Mesendoderm (in vitro differentiated cells): ENCODE measurements around the gene ANKS1B.

ENCODE experiments used
- DNase-seq: peaks from one replicate; pipeline ENCODE4 v3.0.0; 2013
- H2AK5ac ChIP-seq: 2 replicates; pipeline ENCODE4 v1.6.1; 2013; ENCODE audit warnings: low read length, inconsistent platforms
- H2BK120ac ChIP-seq: 2 replicates; pipeline ENCODE4 v1.6.1; 2013; ENCODE audit warnings: low read depth, mild to moderate bottlenecking, low read length, moderate library complexity, mixed read lengths
- H2BK15ac ChIP-seq: replicated peaks from 2 replicates; pipeline ENCODE4 v1.6.1; 2013; ENCODE audit warnings: low read depth, mild to moderate bottlenecking, moderate library complexity
- H2BK5ac ChIP-seq: 2 replicates; pipeline ENCODE4 v1.6.1; 2013; ENCODE audit warnings: low read length, inconsistent platforms
- H3K18ac ChIP-seq: 2 replicates; pipeline ENCODE4 v1.6.1; 2013; ENCODE audit warnings: mild to moderate bottlenecking, low read length, mixed read lengths
- H3K23ac ChIP-seq: one replicate; pipeline ENCODE4 v1.6.1; 2013; ENCODE audit warnings: low read length
- H3K27ac ChIP-seq: 2 replicates; pipeline ENCODE4 v1.5.1; 2013; ENCODE audit warnings: low read depth, mild to moderate bottlenecking, inconsistent platforms, low read length, moderate library complexity
- H3K27me3 ChIP-seq: 2 replicates; pipeline ENCODE4 v1.6.1; 2013; ENCODE audit warnings: low read length, control low read depth, mild to moderate bottlenecking, inconsistent platforms; ENCODE audit not compliant: insufficient read depth, poor library complexity
- H3K36me3 ChIP-seq: 2 replicates; pipeline ENCODE4 v1.6.1; 2013; ENCODE audit warnings: low read length, inconsistent platforms; ENCODE audit not compliant: control insufficient read depth, insufficient read depth
- H3K4ac ChIP-seq: one replicate; pipeline ENCODE4 v1.6.1; 2013; ENCODE audit warnings: low read depth, mild to moderate bottlenecking, low read length, moderate library complexity
- H3K4me1 ChIP-seq: 2 replicates; pipeline ENCODE4 v1.6.1; 2013; ENCODE audit warnings: low read depth, low read length, inconsistent platforms; ENCODE audit not compliant: control insufficient read depth
- H3K4me2 ChIP-seq: 2 replicates; pipeline ENCODE4 v1.6.1; 2013; ENCODE audit warnings: low read length
- H3K4me3 ChIP-seq: 2 replicates; pipeline ENCODE4 v1.5.1; 2013; ENCODE audit warnings: mild to moderate bottlenecking, low read length
- H3K56ac ChIP-seq: one replicate; pipeline ENCODE4 v1.6.1; 2013; ENCODE audit warnings: low read length
- H3K79me1 ChIP-seq: 2 replicates; pipeline ENCODE4 v1.6.1; 2013; ENCODE audit warnings: low read length, inconsistent platforms
- H3K79me2 ChIP-seq: 2 replicates; pipeline ENCODE4 v1.6.1; 2013; ENCODE audit warnings: mild to moderate bottlenecking, low read length; ENCODE audit not compliant: control insufficient read depth, insufficient read depth
- H3K9ac ChIP-seq: 2 replicates; pipeline ENCODE4 v1.6.1; 2013; ENCODE audit warnings: low read length, inconsistent platforms
- H4K5ac ChIP-seq: one replicate; pipeline ENCODE4 v1.6.1; 2013; ENCODE audit warnings: low read length
- H4K8ac ChIP-seq: one replicate; pipeline ENCODE4 v1.6.1; 2013; ENCODE audit warnings: low read depth, mild to moderate bottlenecking, control low read depth, low read length, moderate library complexity
- WGBS: extraction: QIAGEN DNeasy Blood & Tissue Kit; methylation state at CpG from one replicate; pipeline ENCODE4 v1.1.7; 2013; ENCODE audit warnings: low lambda C conversion rate, missing lambda C conversion rate; ENCODE audit not compliant: insufficient coverage; ENCODE audit errors: extremely low coverage; 5-methylcytosine and 5-hydroxymethylcytosine counted together

Gene ANKS1B

DNA sequence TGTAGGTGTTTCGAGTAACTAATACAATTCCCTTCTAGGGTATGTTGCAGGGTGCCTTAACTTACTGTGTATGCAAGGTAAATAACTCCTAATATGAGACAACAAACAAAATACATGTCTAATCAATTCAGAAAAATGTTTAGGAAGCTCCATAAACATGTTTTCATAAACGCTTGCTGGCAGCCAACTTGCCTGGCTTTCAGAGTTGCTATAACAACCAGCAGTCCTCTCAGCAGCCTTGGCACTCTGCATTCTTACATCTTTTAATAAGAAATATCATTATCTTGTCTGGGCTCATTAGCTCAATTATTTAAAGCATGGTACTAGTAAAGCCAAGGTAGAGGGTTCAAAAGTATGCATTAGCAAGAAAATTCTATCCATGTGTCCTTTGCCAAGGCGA lies 862.2 kb downstream of the ANKS1B start:
- Histone ChIP-seq H2BK15ac (no peak overlapping the region), H3K18ac (no peak overlapping the region), H3K56ac (no peak overlapping the region), H3K4me2 (no peak overlapping the region), H4K8ac (no peak overlapping the region), H2BK5ac (no peak overlapping the region), H3K4ac (no peak overlapping the region), H3K4me1 (no peaks in the 10 kb centered on the region), H3K9ac (no peak overlapping the region), H3K27me3 (no peaks in the 10 kb centered on the region), H3K79me2 (no peaks in the 10 kb centered on the region), H3K4me3 (no peak overlapping the region), H4K5ac (no peak overlapping the region), H3K23ac (no peak overlapping the region), H2BK120ac (no peak overlapping the region), H3K36me3 (no peaks in the 10 kb centered on the region), H3K79me1 (no peaks in the 10 kb centered on the region), H3K27ac (no peak overlapping the region), H2AK5ac (no peak overlapping the region)
- no CpG with 5 or more reads among the region's 3 CpGs for WGBS
- no peak for DNase-seq

DNA sequence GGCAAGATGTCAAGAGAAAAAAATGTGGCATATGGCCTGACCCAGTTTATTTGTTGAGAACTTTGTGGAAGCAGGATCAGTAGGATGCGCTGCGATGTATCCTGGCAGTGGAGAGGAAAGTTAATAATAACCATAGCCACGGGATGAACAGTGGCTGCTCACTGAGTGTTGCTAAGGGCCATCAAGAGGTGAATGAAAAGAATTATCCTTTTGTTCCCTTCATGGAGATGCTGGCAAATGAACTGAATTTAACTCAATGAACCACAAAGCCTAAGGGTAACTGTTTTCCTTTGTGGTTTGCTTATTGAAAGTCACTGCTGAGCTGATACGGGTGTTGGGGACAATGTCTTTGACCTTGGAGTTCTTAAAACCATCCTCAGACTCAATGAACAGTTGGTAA lies 863.2 kb downstream of the ANKS1B start:
- Histone ChIP-seq H3K27me3 (no peaks in the 10 kb centered on the region), H3K56ac (no peak overlapping the region), H3K4me1 (no peaks in the 10 kb centered on the region), H3K4me3 (no peak overlapping the region), H2BK5ac (no peak overlapping the region), H3K23ac (no peak overlapping the region), H2BK120ac (no peak overlapping the region), H3K79me2 (no peaks in the 10 kb centered on the region), H3K79me1 (no peaks in the 10 kb centered on the region), H2AK5ac (no peak overlapping the region), H3K36me3 (no peaks in the 10 kb centered on the region), H3K4me2 (no peak overlapping the region), H3K18ac (no peak overlapping the region), H4K5ac (no peak overlapping the region), H3K9ac (no peak overlapping the region), H3K27ac (no peak overlapping the region), H3K4ac (no peak overlapping the region), H2BK15ac (no peak overlapping the region), H4K8ac (no peak overlapping the region)
- DNase-seq: no peak
- no CpG with 5 or more reads among the region's 4 CpGs for WGBS

- H3K79me2 ChIP-seq: no peaks in the 10 kb centered on the region
- H3K4ac ChIP-seq: no peak overlapping the region
- no CpG with 5 or more reads among the region's 10 CpGs for WGBS
- no peaks in the 10 kb centered on the region for H3K79me1 ChIP-seq
- no peak overlapping the region for H4K8ac ChIP-seq
- no peaks in the 10 kb centered on the region for H3K4me1 ChIP-seq
- no peak overlapping the region for H3K23ac ChIP-seq
- H3K36me3 ChIP-seq: no peaks in the 10 kb centered on the region
- no peak overlapping the region for H2AK5ac ChIP-seq
- H4K5ac ChIP-seq: no peak overlapping the region
- no peak overlapping the region for H3K27ac ChIP-seq
- H3K9ac ChIP-seq: no peak overlapping the region
- H3K56ac ChIP-seq: no peak overlapping the region
- DNase-seq: no peak
- H3K4me3 ChIP-seq: no peak overlapping the region
- no peak overlapping the region for H2BK15ac ChIP-seq
- no peak overlapping the region for H3K18ac ChIP-seq
- no peak overlapping the region for H2BK5ac ChIP-seq
- no peak overlapping the region for H3K4me2 ChIP-seq
- no peak overlapping the region for H2BK120ac ChIP-seq
- H3K27me3 ChIP-seq: no peaks in the 10 kb centered on the region
These were observed 864.8 kb downstream of the ANKS1B start for GRCh38 chr12:99119943-99120342.

GRCh38 chr12:99119449-99119848 lies 865.3 kb downstream of the ANKS1B start:
- H3K4me2 ChIP-seq: no peak overlapping the region
- DNase-seq: no peak

GRCh38 chr12:99111600-99111999 lies 873.1 kb downstream of the ANKS1B start:
- peak; percentile 42 for DNase-seq
- no peaks in the 10 kb centered on the region for H3K79me2 ChIP-seq
- no peaks in the 10 kb centered on the region for H3K27me3 ChIP-seq
- no peak overlapping the region for H2BK5ac ChIP-seq
- no peak overlapping the region for H2AK5ac ChIP-seq
- H3K36me3 ChIP-seq: no peaks in the 10 kb centered on the region
- no CpG with 5 or more reads among the region's 5 CpGs for WGBS
- H3K27ac ChIP-seq: no peak overlapping the region
- no peak overlapping the region for H3K4me2 ChIP-seq
- H3K23ac ChIP-seq: no peak overlapping the region
- H3K18ac ChIP-seq: peak overlapping the region; percentile 39
- no peak overlapping the region for H3K9ac ChIP-seq
- H3K4me1 ChIP-seq: no peaks in the 10 kb centered on the region
- H2BK15ac ChIP-seq: no peak overlapping the region
- H3K56ac ChIP-seq: no peak overlapping the region
- no peak overlapping the region for H4K8ac ChIP-seq
- H3K79me1 ChIP-seq: no peaks in the 10 kb centered on the region
- H4K5ac ChIP-seq: no peak overlapping the region
- no peak overlapping the region for H3K4me3 ChIP-seq
- no peak overlapping the region for H2BK120ac ChIP-seq
- no peak overlapping the region for H3K4ac ChIP-seq

More at GRCh38 chr12:99119449-99119848, 865.3 kb downstream of the ANKS1B start:
- Histone ChIP-seq H2AK5ac (no peak overlapping the region), H3K4me3 (no peak overlapping the region), H2BK5ac (no peak overlapping the region), H4K8ac (no peak overlapping the region), H3K36me3 (no peaks in the 10 kb centered on the region), H3K18ac (no peak overlapping the region), H3K9ac (no peak overlapping the region), H3K79me1 (no peaks in the 10 kb centered on the region), H2BK15ac (no peak overlapping the region), H3K27me3 (no peaks in the 10 kb centered on the region), H3K4ac (no peak overlapping the region), H4K5ac (no peak overlapping the region), H3K23ac (no peak overlapping the region), H3K4me1 (no peaks in the 10 kb centered on the region), H3K79me2 (no peaks in the 10 kb centered on the region), H3K27ac (no peak overlapping the region), H2BK120ac (no peak overlapping the region), H3K56ac (no peak overlapping the region)

DNA sequence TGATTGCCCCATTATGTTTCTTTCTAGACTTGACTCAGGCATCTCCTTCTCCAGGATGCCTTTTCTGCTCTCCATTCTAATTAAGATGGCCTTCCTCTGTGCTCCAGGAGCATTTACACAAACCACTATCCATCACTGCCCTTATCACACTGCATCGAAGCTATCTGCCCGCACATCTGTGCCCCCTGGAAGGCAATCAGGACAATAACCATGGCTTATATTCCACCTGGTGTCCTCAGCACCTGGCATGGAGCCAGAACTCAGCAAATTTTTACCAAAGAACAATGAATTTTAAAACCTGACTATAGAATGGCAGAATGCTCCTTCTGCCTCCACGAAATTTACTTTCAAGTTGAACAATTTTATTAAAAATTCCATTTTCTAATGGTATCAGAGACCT lies 873.9 kb downstream of the ANKS1B start:
- DNase-seq: no peak
- Histone ChIP-seq H3K79me1 (no peaks in the 10 kb centered on the region), H2AK5ac (no peak overlapping the region), H3K56ac (no peak overlapping the region), H3K27ac (no peak overlapping the region), H3K27me3 (no peaks in the 10 kb centered on the region), H2BK15ac (no peak overlapping the region), H3K4ac (no peak overlapping the region), H3K79me2 (no peaks in the 10 kb centered on the region), H4K8ac (no peak overlapping the region), H2BK120ac (no peak overlapping the region), H3K18ac (no peak overlapping the region), H4K5ac (no peak overlapping the region), H3K23ac (no peak overlapping the region), H2BK5ac (no peak overlapping the region), H3K4me2 (no peak overlapping the region), H3K9ac (no peak overlapping the region), H3K4me3 (no peak overlapping the region), H3K4me1 (no peaks in the 10 kb centered on the region), H3K36me3 (no peaks in the 10 kb centered on the region)
- no CpG with 5 or more reads among the region's 3 CpGs for WGBS
